Activated T-helper 1 cell treated with anti-CD3 and anti-CD28 coated beads, Interleukin-12 subunit alpha, Interleukin-12 subunit beta, Interleukin-2, Interleukin-4 antibody, amounts not matched to agents 30 ng/mL and 10 ng/mL and 1 ng/mL, durations not matched to agents 14 hours and 24 hours and 36 hours (primary cell): ENCODE data around the gene KCNK13. TPM values are rescaled to one million over a fixed set of nuclear protein-coding genes. Genes with fewer than 3 reads are reported as not detected.
"Not testable (repeated sequence)": the region's sequence is repeated elsewhere in the genome, so short reads cannot be mapped to it uniquely, and the experiment has no call there.

Experiments used
- DNase-seq: peaks from one replicate; pipeline ENCODE4 v3.0.0; 2021; ENCODE audit warnings: low spot score
- H3K27ac Mint-ChIP-seq: one replicate; pipeline ENCODE4 v1.8.0; 2021; ENCODE audit warnings: mild to moderate bottlenecking, mixed read lengths
- H3K27me3 Mint-ChIP-seq: one replicate; pipeline ENCODE4 v1.8.0; 2022; ENCODE audit warnings: mild to moderate bottlenecking, moderate library complexity, mixed read lengths; ENCODE audit not compliant: insufficient read depth
- H3K36me3 Mint-ChIP-seq: one replicate; pipeline ENCODE4 v1.8.0; 2021; ENCODE audit warnings: low read depth, mixed read lengths
- H3K4me1 Mint-ChIP-seq: one replicate; pipeline ENCODE4 v1.8.0; 2021; ENCODE audit warnings: low read depth, mixed read lengths
- H3K4me3 Mint-ChIP-seq: one replicate; pipeline ENCODE4 v1.8.0; 2021; ENCODE audit warnings: mild to moderate bottlenecking, moderate library complexity, mixed read lengths
- H3K9me3 Mint-ChIP-seq: one replicate; pipeline ENCODE4 v1.8.0; 2021; ENCODE audit warnings: mixed read lengths
- intact Hi-C: fragments of 100-400 bp; cut with micrococcal nuclease; formaldehyde crosslinking; loops from one replicate; pipeline ENCODE4 v1.15.1; 2024
- total RNA-seq: library from RNA; stranded (reverse); gene quantifications from 2 replicates; pipeline ENCODE4 v1.2.3, GENCODE V29; 2022

The KCNK13 gene
- total RNA-seq: 0.12 TPM in 1 of 2 replicates, not detected in the other

DNA sequence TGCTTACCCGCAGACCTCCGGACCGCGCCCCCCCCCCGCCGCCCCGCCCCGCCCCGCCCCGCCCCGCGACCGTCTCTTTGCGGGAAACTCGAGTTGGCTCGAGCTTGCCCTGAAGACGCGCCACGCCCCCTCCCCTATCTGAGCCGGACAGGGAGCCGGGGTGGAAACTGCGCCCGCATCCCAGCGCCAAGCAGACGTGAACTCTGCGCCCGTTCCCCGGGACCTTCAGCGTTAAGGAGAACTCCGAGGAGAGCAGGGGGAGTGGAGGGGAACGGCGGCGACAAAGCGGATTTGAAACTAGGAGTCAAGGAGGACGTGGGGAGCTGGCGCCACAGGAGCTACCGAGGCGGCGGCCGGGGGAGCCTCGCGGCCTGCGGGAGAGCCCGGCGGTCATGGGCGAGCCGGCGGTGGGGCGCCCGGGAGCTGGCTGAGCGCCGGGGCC lies at the start of gene KCNK13:
Gene KCNK13, plus strand, starts transcription at position 310 of the 442 bp plus-strand sequence. CDS start 212 bp downstream, outside the sequence.
- H3K27ac Mint-ChIP-seq: peak within 1 kb of the TSS; percentile 59
- intact Hi-C loops: loop anchor here (2.0 kb wide), 2 partner anchors 107 to 173 kb away; partner anchors contain the start of genes EFCAB11 and TDP1
- H3K4me3 Mint-ChIP-seq: peak within 1 kb of the TSS; percentile 86
- DNase-seq: no peak
- H3K4me1 Mint-ChIP-seq: peaks cover 30% of the 10 kb centered on the region
- H3K36me3 Mint-ChIP-seq: no peaks in the 10 kb centered on the region
- H3K27me3 Mint-ChIP-seq: peaks cover 65% of the 10 kb centered on the region
- no peaks in the 10 kb centered on the region for H3K9me3 Mint-ChIP-seq

DNA sequence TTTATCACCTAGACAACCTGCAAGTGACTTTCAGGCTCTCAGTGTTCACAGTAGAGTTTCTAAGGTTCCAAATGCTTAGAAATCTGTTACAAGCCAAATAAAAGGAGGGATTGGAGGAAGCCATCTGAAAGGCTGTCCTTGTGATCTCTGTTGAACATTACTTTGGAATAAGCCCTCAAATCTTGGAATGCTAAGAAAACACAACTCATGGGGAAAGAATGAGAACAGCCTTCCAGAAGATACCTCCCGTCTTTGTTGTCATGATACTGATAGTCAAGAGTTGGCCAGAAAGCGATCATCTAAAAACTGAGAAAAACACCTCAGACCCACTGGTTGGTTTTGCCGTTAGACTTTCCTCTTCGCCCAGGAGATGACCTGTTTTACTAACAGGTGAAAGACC lies 44.4 kb upstream of the KCNK13 start:
- Mint-ChIP-seq H3K27me3 (no peaks in the 10 kb centered on the region), H3K27ac (peak overlapping the region; percentile 23), H3K9me3 (peaks cover 10% of the 10 kb centered on the region), H3K4me3 (no peak overlapping the region), H3K36me3 (peaks cover 49% of the 10 kb centered on the region), H3K4me1 (no peaks in the 10 kb centered on the region)
- DNase-seq: no peak
- intact Hi-C loops: no loop called here

DNA sequence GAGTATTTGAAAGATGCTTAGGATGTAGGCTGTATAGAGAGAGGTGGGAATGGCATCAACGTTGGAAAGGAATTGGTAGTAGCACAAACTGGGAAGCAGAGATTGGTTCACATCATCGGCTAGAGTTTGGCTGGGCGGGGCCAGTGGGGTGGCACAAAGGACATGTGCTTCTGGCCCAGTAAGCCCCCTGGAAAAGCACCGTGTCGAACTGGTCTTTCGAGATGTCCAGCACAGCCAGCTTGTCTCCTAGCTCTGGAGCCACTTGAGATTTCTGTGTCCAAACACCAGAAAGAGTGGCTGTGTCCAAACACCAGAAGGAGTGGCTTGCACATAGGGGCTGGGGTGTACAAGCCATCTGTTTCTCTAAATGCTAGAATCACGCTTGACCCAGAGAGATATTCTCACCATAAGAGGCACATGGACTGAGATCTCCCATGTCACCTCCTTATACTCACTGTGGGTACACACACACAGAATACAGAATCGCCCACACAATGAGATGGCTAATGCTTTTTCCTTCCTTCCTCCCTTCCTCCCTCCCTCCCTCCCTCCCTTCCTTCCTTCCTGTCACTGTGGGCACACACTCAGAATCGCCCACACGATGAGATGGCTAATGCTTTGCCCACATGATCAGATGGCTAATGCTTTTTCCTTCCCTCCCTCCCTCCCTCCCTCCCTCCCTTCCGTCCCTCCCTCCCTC lies 41.8 kb upstream of the KCNK13 start:
- DNase-seq: no peak
- H3K27me3 Mint-ChIP-seq: no peaks in the 10 kb centered on the region
- H3K9me3 Mint-ChIP-seq: no peaks in the 10 kb centered on the region
- intact Hi-C loops: no loop called here
- peaks cover 44% of the 10 kb centered on the region for H3K36me3 Mint-ChIP-seq
- H3K4me3 Mint-ChIP-seq: no peak overlapping the region
- no peaks in the 10 kb centered on the region for H3K4me1 Mint-ChIP-seq
- H3K27ac Mint-ChIP-seq: no peak overlapping the region

DNA sequence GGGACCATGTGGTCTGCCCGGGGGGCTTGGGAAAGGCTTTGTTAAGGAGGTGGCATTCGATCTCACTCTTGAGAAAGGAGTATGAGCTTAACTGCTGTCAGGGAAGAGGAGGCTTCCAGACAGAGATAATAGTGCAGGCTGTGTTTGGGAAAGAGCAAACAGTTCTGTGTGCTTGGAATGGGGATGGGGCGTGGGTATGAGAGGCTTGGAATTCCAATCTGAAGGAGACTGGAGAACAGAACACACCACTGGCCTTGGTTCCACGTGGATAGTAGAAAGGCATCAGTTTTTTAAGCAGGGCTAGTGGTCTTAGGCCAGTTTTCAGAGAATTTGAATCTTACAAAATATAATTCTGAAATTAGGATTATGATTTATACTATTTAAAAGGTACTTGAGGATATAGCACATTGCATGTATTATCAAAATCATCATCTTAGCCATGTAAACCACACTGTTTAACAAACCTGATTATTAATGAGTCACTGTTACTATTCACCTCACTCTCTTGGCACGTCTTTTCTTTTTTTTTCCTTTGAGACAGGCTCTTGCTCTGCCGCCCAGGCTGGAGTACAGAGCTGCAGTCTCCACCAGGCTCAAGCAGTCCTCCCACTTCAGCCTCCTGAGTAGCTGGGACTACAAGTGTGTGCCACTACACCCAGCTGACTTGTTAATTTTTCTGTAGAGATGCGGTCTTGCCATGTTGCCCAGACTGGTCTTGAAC lies 38.5 kb upstream of the KCNK13 start:
- no peak overlapping the region for H3K4me3 Mint-ChIP-seq

DNA sequence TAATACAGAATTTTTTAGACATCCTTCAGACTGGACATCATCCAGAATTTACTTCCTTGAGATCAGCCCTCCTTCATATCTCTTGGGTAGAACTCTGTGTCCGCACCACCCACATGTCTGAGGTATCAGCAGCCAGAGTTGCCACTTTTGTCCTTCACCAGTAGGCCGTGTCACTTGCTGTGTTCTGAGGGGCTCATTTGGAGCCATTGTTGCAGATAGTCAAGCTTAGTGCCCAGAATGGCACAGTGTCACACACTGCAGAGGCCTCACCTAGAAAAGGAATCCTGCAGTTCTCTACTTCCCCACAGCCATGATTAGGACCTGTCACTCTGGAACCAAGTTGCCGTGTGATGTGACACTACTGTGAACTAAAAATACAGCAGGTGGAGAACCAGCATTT lies 36.9 kb upstream of the KCNK13 start:
- no peaks in the 10 kb centered on the region for H3K4me1 Mint-ChIP-seq
- H3K4me3 Mint-ChIP-seq: no peak overlapping the region
- H3K9me3 Mint-ChIP-seq: no peaks in the 10 kb centered on the region
- intact Hi-C loops: no loop called here
- peaks cover 38% of the 10 kb centered on the region for H3K36me3 Mint-ChIP-seq
- DNase-seq: no peak
- H3K27ac Mint-ChIP-seq: no peak overlapping the region
- no peaks in the 10 kb centered on the region for H3K27me3 Mint-ChIP-seq

More for the DNA sequence above, 38.5 kb upstream of the KCNK13 start:
- Mint-ChIP-seq H3K9me3 (no peaks in the 10 kb centered on the region), H3K27ac (no peak overlapping the region), H3K4me1 (no peaks in the 10 kb centered on the region), H3K27me3 (no peaks in the 10 kb centered on the region), H3K36me3 (peaks cover 46% of the 10 kb centered on the region)
- DNase-seq: no peak
- intact Hi-C loops: no loop called here

DNA sequence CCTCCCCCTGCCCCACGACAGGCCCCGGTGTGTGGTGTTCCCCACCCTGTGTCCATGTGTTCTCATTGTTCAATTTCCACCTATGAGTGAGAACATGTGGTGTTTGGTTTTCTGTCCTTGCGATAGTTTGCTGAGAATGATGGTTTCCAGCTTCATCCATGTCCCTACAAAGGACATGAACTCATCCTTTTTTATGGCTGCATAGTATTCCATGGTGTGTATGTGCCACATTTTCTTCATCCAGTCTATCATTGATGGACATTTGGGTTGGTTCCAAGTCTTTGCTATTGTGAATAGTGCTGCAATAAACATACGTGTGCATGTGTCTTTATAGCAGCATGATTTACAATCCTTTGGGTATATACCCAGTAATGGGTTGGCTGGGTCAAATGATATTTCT lies 35.2 kb upstream of the KCNK13 start:
- intact Hi-C loops, DNase-seq, H3K4me3 Mint-ChIP-seq, H3K9me3 Mint-ChIP-seq, H3K27me3 Mint-ChIP-seq, H3K4me1 Mint-ChIP-seq, H3K27ac Mint-ChIP-seq: not testable (repeated sequence)
- peaks cover 35% of the 10 kb centered on the region for H3K36me3 Mint-ChIP-seq

DNA sequence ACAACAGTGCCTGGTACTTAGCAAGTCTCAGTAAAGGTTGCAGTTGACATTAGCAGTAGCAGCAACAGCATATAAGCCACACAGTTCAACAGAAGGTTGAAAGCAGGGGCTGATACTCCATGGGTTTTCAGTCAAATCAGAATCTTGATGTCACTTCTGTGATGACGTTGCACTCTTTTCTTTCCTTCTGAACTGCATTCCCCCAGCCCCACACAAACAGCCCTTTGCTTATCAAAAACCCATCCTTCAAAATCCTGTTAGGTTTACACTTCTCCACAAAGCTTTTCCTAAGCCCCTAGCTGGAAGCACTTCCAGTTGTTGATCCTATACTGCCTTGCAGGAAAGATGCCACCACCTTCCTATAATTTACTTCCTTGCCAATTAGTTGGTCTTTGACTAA lies 34.0 kb upstream of the KCNK13 start:
- Mint-ChIP-seq H3K27ac (no peak overlapping the region), H3K9me3 (no peaks in the 10 kb centered on the region), H3K36me3 (peaks cover 38% of the 10 kb centered on the region), H3K4me3 (no peak overlapping the region), H3K4me1 (no peaks in the 10 kb centered on the region), H3K27me3 (no peaks in the 10 kb centered on the region)
- no peak for DNase-seq
- intact Hi-C loops: no loop called here

DNA sequence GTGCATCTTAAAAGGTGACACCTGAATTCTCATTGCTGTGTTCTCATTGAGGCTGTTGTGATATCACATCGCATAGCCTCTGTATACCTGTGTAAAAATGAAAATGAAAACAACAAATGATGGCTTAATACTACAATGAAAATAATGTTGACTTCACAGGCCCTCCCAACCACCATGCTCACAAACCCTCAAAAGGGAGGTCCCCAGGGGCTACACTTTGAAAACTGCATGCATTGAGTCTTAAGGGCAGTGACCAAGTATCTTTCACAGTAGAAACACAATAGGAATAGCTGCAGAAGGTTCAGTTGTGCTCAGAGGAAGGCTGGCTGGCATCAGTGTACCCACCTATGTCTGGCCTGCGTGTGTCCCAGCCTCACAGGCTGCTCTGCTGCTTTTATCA lies 27.6 kb upstream of the KCNK13 start:
- H3K4me1 Mint-ChIP-seq: peaks cover 15% of the 10 kb centered on the region
- no peaks in the 10 kb centered on the region for H3K9me3 Mint-ChIP-seq
- no peaks in the 10 kb centered on the region for H3K27me3 Mint-ChIP-seq
- peaks cover 48% of the 10 kb centered on the region for H3K36me3 Mint-ChIP-seq
- H3K4me3 Mint-ChIP-seq: no peak overlapping the region
- no peak overlapping the region for H3K27ac Mint-ChIP-seq
- no peak for DNase-seq
- intact Hi-C loops: no loop called here

DNA sequence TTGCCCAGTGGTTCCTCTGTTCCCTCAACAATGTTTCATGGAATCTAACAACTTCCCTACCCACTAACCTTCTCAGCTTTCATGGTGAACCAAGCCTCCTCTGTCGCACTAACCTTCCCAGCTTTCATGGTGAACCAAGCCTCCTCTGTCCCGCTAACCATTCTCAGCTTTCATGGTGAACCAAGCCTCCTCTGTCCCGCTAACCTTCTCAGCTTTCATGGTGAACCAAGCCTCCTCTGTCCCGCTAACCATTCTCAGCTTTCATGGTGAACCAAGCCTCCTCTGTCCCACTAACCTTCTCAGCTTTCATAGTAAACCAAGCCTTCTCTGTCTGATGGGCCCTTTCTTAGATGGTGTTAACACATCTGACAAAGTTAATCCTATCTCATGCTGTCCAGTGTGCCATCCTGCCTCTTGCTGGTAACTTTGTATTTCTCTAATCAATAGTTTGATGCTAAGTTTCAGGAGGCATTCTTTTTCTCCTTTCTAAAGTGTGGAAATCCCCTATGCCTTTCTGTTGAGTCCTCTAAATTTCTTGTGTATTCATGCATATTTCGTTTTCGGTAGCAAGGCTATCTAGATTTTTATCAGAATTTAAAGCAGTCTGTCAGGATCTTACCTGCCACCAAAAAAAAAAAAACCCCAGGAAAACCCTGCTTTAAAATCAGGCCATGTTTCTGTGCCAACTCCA lies 26.8 kb upstream of the KCNK13 start:
- intact Hi-C loops: no loop called here
- peaks cover 52% of the 10 kb centered on the region for H3K36me3 Mint-ChIP-seq
- no peaks in the 10 kb centered on the region for H3K27me3 Mint-ChIP-seq
- no peak overlapping the region for H3K4me3 Mint-ChIP-seq
- peaks cover 22% of the 10 kb centered on the region for H3K4me1 Mint-ChIP-seq
- DNase-seq: no peak
- H3K9me3 Mint-ChIP-seq: no peaks in the 10 kb centered on the region
- H3K27ac Mint-ChIP-seq: peak overlapping the region; percentile 36

DNA sequence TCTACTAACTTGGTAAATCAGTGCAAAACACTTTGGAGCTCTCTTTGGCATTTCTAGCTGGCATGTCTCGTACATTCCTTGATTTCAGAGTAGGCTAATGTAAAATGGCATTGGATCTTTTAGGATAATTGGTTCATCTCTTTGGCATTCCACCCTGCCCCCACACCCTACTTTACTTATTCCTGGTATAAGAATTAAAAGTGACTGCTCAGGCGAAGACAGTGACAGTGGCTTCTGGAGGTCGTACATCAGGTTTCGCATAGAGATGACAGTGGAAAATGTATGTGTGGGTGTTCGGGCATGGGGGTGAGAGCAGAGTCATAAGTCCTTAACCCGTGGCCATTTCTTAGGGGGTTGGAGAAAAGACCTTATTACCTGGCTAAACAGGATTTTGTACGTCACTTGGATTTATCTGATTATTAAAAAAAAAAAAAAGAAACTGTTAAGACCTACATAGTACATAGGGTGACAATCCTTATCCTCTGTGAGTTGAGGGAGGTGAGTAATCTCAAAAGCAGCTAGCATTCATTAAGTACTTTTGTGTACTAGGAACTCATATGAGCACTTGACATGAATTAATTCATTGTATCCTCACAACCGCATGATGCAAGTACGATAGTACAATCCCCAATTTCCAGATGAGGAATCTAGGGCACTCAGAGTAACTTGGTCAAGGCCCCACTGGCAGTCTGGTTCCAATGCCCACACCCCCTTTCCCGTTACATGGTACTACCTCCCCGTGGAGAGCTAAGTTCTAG lies 22.4 kb upstream of the KCNK13 start:
- Mint-ChIP-seq H3K4me3 (no peak overlapping the region), H3K27ac (peak overlapping the region; percentile 68), H3K36me3 (peaks cover 53% of the 10 kb centered on the region), H3K4me1 (peaks cover 17% of the 10 kb centered on the region), H3K27me3 (no peaks in the 10 kb centered on the region), H3K9me3 (no peaks in the 10 kb centered on the region)
- intact Hi-C loops: no loop called here
- DNase-seq: no peak

DNA sequence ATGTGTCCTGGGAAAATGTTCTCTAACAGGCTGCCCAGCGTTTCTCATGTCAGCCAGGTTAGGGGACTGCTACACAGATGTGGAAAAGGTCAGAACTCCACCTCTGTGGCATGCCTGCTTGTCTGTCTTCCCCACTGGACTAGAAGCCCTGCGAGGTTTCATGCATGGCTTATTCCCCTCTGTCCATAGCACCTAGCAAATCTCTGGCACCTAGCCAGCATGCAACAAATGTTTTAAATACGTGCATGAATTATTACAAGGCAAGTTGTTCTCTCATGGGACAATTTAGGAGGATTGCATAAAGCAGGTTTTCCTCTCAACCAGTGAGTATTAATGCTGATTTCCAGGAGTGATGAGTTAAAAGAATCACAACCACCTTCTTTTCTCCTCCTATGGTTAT lies 21.4 kb upstream of the KCNK13 start:
- DNase-seq: no peak
- H3K9me3 Mint-ChIP-seq: no peaks in the 10 kb centered on the region
- intact Hi-C loops: no loop called here
- H3K4me3 Mint-ChIP-seq: no peak overlapping the region
- no peaks in the 10 kb centered on the region for H3K27me3 Mint-ChIP-seq
- H3K27ac Mint-ChIP-seq: no peak overlapping the region
- peaks cover 9% of the 10 kb centered on the region for H3K4me1 Mint-ChIP-seq
- peaks cover 50% of the 10 kb centered on the region for H3K36me3 Mint-ChIP-seq

DNA sequence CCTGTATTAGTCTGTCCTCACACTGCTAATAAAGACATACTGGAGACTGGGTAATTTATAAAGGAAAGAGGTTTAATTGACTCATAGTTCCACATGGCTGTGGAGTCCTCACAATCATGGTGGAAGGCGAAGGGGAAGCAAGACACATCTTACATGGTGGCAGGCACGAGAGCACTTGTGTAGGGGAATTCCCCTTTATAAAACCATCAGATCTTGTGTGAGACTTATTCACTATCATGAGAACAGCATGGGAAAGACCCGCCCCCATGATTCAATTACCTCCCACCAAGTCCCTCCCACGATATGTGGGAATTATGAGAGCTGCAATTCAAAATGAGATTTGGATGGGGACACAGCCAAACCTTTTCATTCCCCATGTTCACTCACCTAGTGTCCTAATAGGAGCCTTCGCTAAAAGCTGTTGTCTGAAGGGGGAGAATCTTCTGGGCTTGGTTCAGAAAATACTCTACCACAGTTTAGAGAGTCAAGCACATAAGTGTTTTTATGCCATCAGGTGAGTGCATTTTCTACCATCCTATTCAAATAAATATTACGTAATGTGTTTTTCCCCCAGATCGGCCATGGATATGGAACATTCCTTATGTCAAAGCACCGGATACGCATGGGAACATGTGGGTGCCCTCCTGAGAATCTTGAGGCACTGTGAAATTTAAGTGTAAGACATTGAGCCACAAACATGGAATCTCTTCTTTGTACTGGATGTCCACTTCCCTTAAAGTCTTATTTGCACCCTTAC lies 19.1 kb upstream of the KCNK13 start:
- no peak for DNase-seq
- peaks cover 40% of the 10 kb centered on the region for H3K36me3 Mint-ChIP-seq
- H3K9me3 Mint-ChIP-seq: no peaks in the 10 kb centered on the region
- H3K27ac Mint-ChIP-seq: no peak overlapping the region
- peaks cover 11% of the 10 kb centered on the region for H3K4me1 Mint-ChIP-seq
- no peaks in the 10 kb centered on the region for H3K27me3 Mint-ChIP-seq
- intact Hi-C loops: no loop called here
- no peak overlapping the region for H3K4me3 Mint-ChIP-seq
